GM10266 (cell line): ENCODE measurements around the gene RUSF1.

Experiments
- DNase-seq: peaks from one replicate; pipeline ENCODE4 v3.0.0; 2012; ENCODE audit errors: extremely low spot score
- CTCF ChIP-seq: IDR thresholded peaks from 2 replicates; pipeline ENCODE4 v1.5.1; 2012; ENCODE audit warnings: mild to moderate bottlenecking, low read depth; ENCODE audit not compliant: control insufficient read depth, insufficient read depth; ENCODE audit errors: missing control alignments

The RUSF1 gene

GRCh38 chr16:31532120-31532519 lies 23.9 kb upstream of the RUSF1 start:
- no peak for TF ChIP-seq CTCF
- no peak for DNase-seq

- no peak for DNase-seq
- no peak for TF ChIP-seq CTCF
These were observed 22.9 kb upstream of the RUSF1 start for GRCh38 chr16:31531096-31531495.

- DNase-seq = no peak
- no peak for TF ChIP-seq CTCF
These were observed 22.2 kb upstream of the RUSF1 start for GRCh38 chr16:31530405-31530804.

- DNase-seq = no peak
- no peak for TF ChIP-seq CTCF
These were observed 21.7 kb upstream of the RUSF1 start for GRCh38 chr16:31529937-31530312.

- DNase-seq = no peak
- no peak for TF ChIP-seq CTCF
These were observed 21.1 kb upstream of the RUSF1 start for GRCh38 chr16:31529108-31529936.

GRCh38 chr16:31528523-31529107 lies 20.4 kb upstream of the RUSF1 start:
- no peak for TF ChIP-seq CTCF
- no peak for DNase-seq

GRCh38 chr16:31527734-31528274 lies 19.6 kb upstream of the RUSF1 start, which contains the start of gene AHSP:
Gene AHSP (plus strand): TSS chr16:31527900. CDS start chr16:31528140, 240 bp downstream.
- no peak for TF ChIP-seq CTCF
- no peak for DNase-seq
